Activated T-helper 1 cell treated with anti-CD3 and anti-CD28 coated beads, Interleukin-12 subunit alpha, Interleukin-12 subunit beta, Interleukin-2, Interleukin-4 antibody, amounts not matched to agents 30 ng/mL and 10 ng/mL and 1 ng/mL, durations not matched to agents 14 hours and 24 hours and 36 hours (primary cell): ENCODE measurements around the gene MUC20. TPM values are rescaled to one million over a fixed set of nuclear protein-coding genes. Genes with fewer than 3 reads are reported as not detected.
"Not testable (repeated sequence)": the region's sequence is repeated elsewhere in the genome, so short reads cannot be mapped to it uniquely, and the experiment has no call there.

Experiments used
- DNase-seq: peaks from one replicate; pipeline ENCODE4 v3.0.0; 2021; ENCODE audit warnings: low spot score
- H3K27ac Mint-ChIP-seq: one replicate; pipeline ENCODE4 v1.8.0; 2021; ENCODE audit warnings: mild to moderate bottlenecking, mixed read lengths
- H3K27me3 Mint-ChIP-seq: one replicate; pipeline ENCODE4 v1.8.0; 2022; ENCODE audit warnings: mild to moderate bottlenecking, moderate library complexity, mixed read lengths; ENCODE audit not compliant: insufficient read depth
- H3K36me3 Mint-ChIP-seq: one replicate; pipeline ENCODE4 v1.8.0; 2021; ENCODE audit warnings: low read depth, mixed read lengths
- H3K4me1 Mint-ChIP-seq: one replicate; pipeline ENCODE4 v1.8.0; 2021; ENCODE audit warnings: low read depth, mixed read lengths
- H3K4me3 Mint-ChIP-seq: one replicate; pipeline ENCODE4 v1.8.0; 2021; ENCODE audit warnings: mild to moderate bottlenecking, moderate library complexity, mixed read lengths
- H3K9me3 Mint-ChIP-seq: one replicate; pipeline ENCODE4 v1.8.0; 2021; ENCODE audit warnings: mixed read lengths
- intact Hi-C: fragments of 100-400 bp; cut with micrococcal nuclease; formaldehyde crosslinking; loops from one replicate; pipeline ENCODE4 v1.15.1; 2024
- total RNA-seq: library from RNA; stranded (reverse); gene quantifications from 2 replicates; pipeline ENCODE4 v1.2.3, GENCODE V29; 2022

The MUC20 gene
- total RNA-seq, 1 donor from 2014 or later: 5.0 TPM

GRCh38 chr3:195719514-195720254 lies 1.1 kb upstream of the MUC20 start:
- not testable (repeated sequence) for DNase-seq, H3K9me3 Mint-ChIP-seq, H3K27me3 Mint-ChIP-seq, H3K27ac Mint-ChIP-seq, H3K4me3 Mint-ChIP-seq
- intact Hi-C loops: loop anchor here (2.0 kb wide), 1 partner anchor 105 kb away; no protein-coding TSS in a partner anchor
- Mint-ChIP-seq H3K36me3 (peaks cover 13% of the 10 kb centered on the region), H3K4me1 (peaks cover 14% of the 10 kb centered on the region)

GRCh38 chr3:195722139-195722995 lies 1.6 kb downstream of the MUC20 start:
- DNase-seq, intact Hi-C loops, H3K4me1 Mint-ChIP-seq, H3K4me3 Mint-ChIP-seq, H3K9me3 Mint-ChIP-seq, H3K36me3 Mint-ChIP-seq, H3K27me3 Mint-ChIP-seq, H3K27ac Mint-ChIP-seq: not testable (repeated sequence)

- intact Hi-C loops, H3K27ac Mint-ChIP-seq, H3K9me3 Mint-ChIP-seq, H3K36me3 Mint-ChIP-seq, H3K4me3 Mint-ChIP-seq, DNase-seq, H3K27me3 Mint-ChIP-seq, H3K4me1 Mint-ChIP-seq: not testable (repeated sequence)
These were observed 2.2 kb downstream of the MUC20 start for GRCh38 chr3:195722996-195723345.

- H3K27ac Mint-ChIP-seq, H3K36me3 Mint-ChIP-seq, intact Hi-C loops, H3K4me3 Mint-ChIP-seq, DNase-seq, H3K9me3 Mint-ChIP-seq, H3K4me1 Mint-ChIP-seq, H3K27me3 Mint-ChIP-seq: not testable (repeated sequence)
These were observed 3.6 kb downstream of the MUC20 start for GRCh38 chr3:195724363-195724762.

- H3K36me3 Mint-ChIP-seq, H3K4me1 Mint-ChIP-seq, intact Hi-C loops, DNase-seq, H3K27ac Mint-ChIP-seq, H3K4me3 Mint-ChIP-seq, H3K27me3 Mint-ChIP-seq, H3K9me3 Mint-ChIP-seq: not testable (repeated sequence)
These were observed 5.3 kb downstream of the MUC20 start for GRCh38 chr3:195725916-195726740.

- intact Hi-C loops: no loop called here
- DNase-seq: no peak
- H3K27me3 Mint-ChIP-seq: no peaks in the 10 kb centered on the region
These were observed 6.9 kb downstream of the MUC20 start for GRCh38 chr3:195727606-195728195.

GRCh38 chr3:195728789-195729188 lies 8.0 kb downstream of the MUC20 start:
- H3K4me1 Mint-ChIP-seq, H3K27me3 Mint-ChIP-seq, H3K9me3 Mint-ChIP-seq, H3K4me3 Mint-ChIP-seq, DNase-seq, H3K27ac Mint-ChIP-seq, intact Hi-C loops, H3K36me3 Mint-ChIP-seq: not testable (repeated sequence)

More at GRCh38 chr3:195727606-195728195, 6.9 kb downstream of the MUC20 start:
- H3K27ac Mint-ChIP-seq: no peak overlapping the region
- H3K9me3 Mint-ChIP-seq: no peaks in the 10 kb centered on the region
- H3K4me3 Mint-ChIP-seq: no peak overlapping the region
- H3K36me3 Mint-ChIP-seq: peaks cover 3% of the 10 kb centered on the region
- H3K4me1 Mint-ChIP-seq: no peaks in the 10 kb centered on the region

GRCh38 chr3:195729476-195730251 lies 8.9 kb downstream of the MUC20 start:
- Mint-ChIP-seq H3K4me3 (no peak overlapping the region), H3K27me3 (no peaks in the 10 kb centered on the region), H3K4me1 (no peaks in the 10 kb centered on the region), H3K9me3 (no peaks in the 10 kb centered on the region), H3K36me3 (peaks cover 3% of the 10 kb centered on the region), H3K27ac (no peak overlapping the region)
- DNase-seq: no peak
- intact Hi-C loops: loop anchor here (1.0 kb wide), 1 partner anchor 15 kb away; no protein-coding TSS in a partner anchor

- H3K36me3 Mint-ChIP-seq: peaks cover 5% of the 10 kb centered on the region
- DNase-seq: no peak
These were observed 10.7 kb downstream of the MUC20 start for GRCh38 chr3:195731356-195731905.

GRCh38 chr3:195732940-195733339 lies 12.2 kb downstream of the MUC20 start:
- no peaks in the 10 kb centered on the region for H3K4me1 Mint-ChIP-seq
- intact Hi-C loops: no loop called here
- H3K9me3 Mint-ChIP-seq: no peaks in the 10 kb centered on the region
- H3K4me3 Mint-ChIP-seq: no peak overlapping the region
- peaks cover 5% of the 10 kb centered on the region for H3K36me3 Mint-ChIP-seq
- DNase-seq: no peak
- H3K27ac Mint-ChIP-seq: no peak overlapping the region
- no peaks in the 10 kb centered on the region for H3K27me3 Mint-ChIP-seq

More at GRCh38 chr3:195731356-195731905, 10.7 kb downstream of the MUC20 start:
- Mint-ChIP-seq H3K4me1 (no peaks in the 10 kb centered on the region), H3K27ac (no peak overlapping the region), H3K27me3 (no peaks in the 10 kb centered on the region), H3K4me3 (no peak overlapping the region), H3K9me3 (no peaks in the 10 kb centered on the region)
- intact Hi-C loops: no loop called here

- no peak overlapping the region for H3K4me3 Mint-ChIP-seq
- peaks cover 4% of the 10 kb centered on the region for H3K36me3 Mint-ChIP-seq
- H3K9me3 Mint-ChIP-seq: no peaks in the 10 kb centered on the region
- no peak overlapping the region for H3K27ac Mint-ChIP-seq
- H3K4me1 Mint-ChIP-seq: no peaks in the 10 kb centered on the region
- intact Hi-C loops: no loop called here
- no peaks in the 10 kb centered on the region for H3K27me3 Mint-ChIP-seq
- no peak for DNase-seq
These were observed 14.4 kb downstream of the MUC20 start for GRCh38 chr3:195735036-195735695.
